GM12874 (cell line): Measurements from ENCODE around the gene SCYL1.

Experiments
- TF ChIP-seq, protein P1 (sequence below): IDR thresholded peaks from 2 replicates; pipeline ENCODE4 v1.5.1; 2011; ENCODE audit warnings: low read depth, mild to moderate bottlenecking, control low read depth, low read length, moderate library complexity; ENCODE audit not compliant: insufficient read depth

The SCYL1 gene

DNA sequence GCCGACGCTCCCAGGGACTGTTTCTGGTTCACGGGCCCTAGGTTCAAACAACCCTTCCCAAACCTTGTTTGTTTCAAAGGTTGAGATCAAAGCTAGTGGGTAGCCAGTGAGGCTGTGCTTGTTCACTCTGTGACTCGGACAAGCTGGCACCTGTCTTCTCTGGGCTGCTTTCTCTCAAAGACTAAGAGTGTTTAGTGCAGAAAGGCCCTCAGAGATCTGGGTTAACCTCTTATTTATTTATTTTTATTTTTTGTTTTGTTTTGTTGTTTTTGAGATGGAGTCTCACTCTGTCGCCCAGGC lies 39.0 kb upstream of the SCYL1 start:
- TF ChIP-seq, protein P1, sequence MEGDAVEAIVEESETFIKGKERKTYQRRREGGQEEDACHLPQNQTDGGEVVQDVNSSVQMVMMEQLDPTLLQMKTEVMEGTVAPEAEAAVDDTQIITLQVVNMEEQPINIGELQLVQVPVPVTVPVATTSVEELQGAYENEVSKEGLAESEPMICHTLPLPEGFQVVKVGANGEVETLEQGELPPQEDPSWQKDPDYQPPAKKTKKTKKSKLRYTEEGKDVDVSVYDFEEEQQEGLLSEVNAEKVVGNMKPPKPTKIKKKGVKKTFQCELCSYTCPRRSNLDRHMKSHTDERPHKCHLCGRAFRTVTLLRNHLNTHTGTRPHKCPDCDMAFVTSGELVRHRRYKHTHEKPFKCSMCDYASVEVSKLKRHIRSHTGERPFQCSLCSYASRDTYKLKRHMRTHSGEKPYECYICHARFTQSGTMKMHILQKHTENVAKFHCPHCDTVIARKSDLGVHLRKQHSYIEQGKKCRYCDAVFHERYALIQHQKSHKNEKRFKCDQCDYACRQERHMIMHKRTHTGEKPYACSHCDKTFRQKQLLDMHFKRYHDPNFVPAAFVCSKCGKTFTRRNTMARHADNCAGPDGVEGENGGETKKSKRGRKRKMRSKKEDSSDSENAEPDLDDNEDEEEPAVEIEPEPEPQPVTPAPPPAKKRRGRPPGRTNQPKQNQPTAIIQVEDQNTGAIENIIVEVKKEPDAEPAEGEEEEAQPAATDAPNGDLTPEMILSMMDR = no peak

DNA sequence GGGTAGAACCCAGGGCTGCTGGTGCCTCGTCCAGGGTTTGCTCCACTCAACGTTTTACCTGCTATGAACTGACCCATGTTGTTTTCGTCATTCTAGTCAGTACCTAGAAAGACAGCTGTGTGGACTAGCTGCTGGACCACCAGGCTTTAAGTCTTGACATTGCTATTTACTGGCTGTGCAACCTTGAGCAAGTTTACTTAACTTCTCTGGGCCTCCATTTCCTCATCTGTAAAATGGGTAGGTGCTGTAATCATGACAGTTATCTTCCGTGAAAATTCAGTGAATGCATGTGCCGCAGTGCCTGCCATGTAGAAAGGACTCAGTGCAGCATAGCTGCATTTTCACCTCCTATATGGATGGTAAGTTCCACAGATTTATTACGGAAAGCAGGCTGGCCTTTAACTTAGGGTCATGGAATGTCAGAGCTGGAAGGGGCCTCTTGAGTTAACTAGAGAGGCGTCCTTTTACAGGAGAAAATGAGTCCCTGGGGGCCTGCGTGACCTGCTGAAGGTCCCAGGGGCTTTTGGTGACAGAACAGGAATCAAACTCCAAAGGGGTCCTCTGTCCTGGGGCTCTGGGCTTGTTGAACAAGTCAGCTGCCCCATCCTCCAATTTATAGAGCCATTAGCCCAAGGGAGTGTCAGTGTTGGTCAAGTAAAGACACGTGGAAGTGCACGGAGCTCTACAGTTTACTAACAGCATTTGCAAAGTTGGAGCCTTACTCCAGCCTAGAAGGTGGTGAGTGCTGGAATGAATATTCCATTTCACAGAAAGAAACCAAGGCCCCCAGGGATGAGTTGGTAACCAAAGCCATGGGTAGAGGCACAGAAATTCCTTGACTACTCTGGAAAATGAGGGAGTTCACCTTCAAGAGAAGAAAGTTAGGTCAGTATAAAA lies 38.1 kb upstream of the SCYL1 start:
- TF ChIP-seq, protein P1 = no peak

DNA sequence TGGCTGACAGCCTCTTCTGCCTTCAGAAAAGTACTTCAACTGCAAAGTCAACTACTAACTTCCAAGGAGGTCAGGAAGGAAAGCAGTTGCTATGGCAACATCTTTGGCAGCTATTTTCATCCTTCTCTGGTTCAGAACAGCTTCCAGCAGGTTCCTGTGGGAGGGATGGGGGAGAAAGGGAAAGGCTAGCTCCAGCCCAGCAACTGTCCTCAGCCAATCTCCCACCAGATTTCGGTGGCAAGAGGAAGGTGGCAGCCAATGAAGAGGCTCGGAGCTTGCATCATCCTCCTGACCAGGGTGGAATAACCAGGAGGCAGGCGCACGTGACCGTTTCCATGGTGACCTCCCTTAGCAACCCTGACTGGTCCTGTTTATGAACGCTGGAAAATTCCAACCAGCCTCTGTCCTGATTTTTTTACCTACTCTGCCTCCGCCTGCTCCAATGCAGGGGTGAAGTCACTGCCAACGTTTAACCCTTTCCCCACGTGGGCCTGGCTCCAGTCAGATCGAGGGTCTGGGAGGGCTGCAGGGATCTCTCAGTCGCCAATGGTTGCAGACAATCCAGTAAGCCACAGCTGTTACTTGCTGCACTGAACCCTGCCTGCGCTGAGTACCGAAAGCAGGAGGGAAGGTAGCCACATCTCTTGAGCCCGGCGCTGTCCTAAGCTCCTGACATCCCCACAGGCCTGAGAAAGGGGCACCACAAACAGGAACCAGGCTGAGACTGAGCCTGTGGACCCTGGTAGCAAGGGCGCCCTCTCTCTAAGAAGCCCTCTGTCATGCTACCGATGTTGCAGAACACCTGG lies 37.2 kb upstream of the SCYL1 start:
- TF ChIP-seq, protein P1 = peak; percentile 24; the same call in 1 of the 2 replicates

DNA sequence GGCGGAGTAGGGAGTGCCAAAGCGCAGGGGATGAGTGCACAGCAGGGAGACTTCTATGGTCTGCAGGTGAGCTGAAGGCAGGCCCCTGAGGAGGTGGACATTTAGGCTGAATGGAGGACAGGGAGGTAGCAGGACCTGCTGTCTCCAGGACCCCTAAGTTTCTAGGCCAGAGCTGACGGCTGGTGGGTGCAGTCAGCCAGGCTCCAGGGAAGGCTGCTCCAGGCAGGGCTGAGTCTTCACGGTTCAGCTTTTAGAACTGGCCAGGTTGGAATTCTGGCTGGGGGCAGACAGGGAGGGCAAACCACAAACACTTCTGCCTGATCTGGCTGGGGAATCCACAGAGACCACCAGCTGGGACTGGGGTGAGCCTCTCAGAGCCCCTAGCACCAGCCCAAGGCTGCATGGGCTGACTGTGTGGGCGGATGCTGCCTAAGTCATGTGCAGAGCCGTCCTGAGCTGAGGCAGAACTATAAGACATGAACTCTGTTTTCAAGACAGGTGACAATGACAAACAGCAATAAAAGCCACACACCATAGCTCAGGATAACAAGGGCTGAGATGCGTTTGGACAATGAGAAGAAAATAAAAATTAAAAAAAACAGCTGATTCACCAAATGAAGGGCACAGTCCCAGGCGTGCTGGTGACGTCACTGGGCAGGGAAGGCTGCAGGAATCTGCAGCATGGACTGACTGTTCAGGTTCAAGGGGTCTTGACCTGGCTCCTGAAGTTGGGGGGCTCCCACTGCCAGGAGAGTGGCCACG lies 36.4 kb upstream of the SCYL1 start:
- TF ChIP-seq, protein P1 = no peak

DNA sequence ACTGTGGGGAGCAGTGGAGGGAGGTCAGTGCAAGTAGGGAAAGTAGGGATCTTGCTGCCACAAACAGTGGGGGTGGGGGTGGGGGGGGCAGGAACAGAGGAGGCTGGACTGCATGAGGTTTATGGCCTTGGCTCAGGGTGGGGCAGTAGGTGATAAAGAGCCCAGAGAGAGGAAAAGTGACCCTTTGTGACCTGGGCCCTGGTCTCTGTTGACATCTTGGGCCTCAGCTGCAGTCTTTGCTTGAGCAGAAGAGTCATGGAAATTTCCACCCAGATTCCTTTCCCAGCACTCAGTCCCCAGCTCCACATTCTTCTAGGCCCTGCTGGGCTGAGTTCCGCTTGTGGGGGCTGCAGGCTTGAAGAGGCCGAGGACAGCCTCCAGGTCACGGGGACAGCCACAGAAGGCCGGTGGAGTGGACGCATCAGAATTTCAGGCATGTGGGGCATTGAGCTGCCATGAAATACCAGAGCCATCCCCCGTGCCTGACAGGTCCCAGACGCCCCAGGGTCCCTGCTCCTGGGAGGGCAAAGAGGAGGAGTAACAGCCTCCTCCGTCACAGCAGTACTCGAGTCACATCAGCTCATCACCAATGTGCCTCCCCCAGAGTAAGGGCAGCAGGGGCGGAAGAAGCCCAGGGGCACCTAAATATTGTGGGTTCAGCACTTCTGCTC lies 35.7 kb upstream of the SCYL1 start:
- TF ChIP-seq, protein P1 = no peak

DNA sequence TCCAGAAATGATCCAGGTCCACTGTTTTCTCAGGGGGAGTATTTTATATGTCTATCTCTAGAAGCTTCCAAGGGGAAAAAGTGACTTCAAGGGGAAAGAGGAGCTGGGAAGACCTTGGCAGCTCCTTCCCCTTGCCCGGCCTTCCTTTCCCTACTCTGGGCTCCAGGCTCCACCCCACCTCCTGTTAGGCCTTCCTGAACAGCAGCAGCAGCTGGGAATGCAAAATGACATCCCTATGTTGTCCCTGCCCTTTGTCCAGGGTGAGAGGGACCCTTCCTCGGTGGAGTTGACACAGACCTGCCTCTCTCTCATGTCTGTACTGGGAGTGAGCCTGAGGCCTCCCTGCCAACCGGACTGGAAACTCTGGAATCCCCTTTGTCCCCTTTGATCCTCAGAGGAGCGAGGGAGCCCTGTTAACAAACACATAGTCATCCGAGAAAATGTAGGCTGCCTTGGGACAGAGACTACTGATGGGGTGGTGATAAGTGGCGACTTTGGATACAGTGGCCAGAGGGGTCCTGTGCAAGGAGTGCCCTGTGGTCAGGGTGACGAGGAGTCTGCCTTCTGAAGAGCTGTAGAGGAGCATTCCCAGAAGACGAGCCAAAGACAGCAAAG lies 35.1 kb upstream of the SCYL1 start:
- TF ChIP-seq, protein P1 = no peak
